Muscle of arm (tissue), 12 donors: Measurements from ENCODE around the gene F2RL2. TPM values are rescaled to one million over a fixed set of nuclear protein-coding genes. Genes with fewer than 3 reads are reported as not detected.
"Not testable (repeated sequence)": the region's sequence is repeated elsewhere in the genome, so short reads cannot be mapped to it uniquely, and the experiment has no call there.

ENCODE experiments used
- DNase-seq: peaks from one replicate; pipeline ENCODE4 v3.0.0-alpha.2; 2013
- polyA plus RNA-seq, 12 donors: library from polyadenylated mRNA; unstranded; fragments of 120-200 nt; gene quantifications; one replicate each; pipeline ENCODE4 v1.2.1, GENCODE V29; 2013; ENCODE audit not compliant: insufficient read length in 12 of 12

Gene F2RL2
- polyA plus RNA-seq, 12 donors: 0.37 to 7.3 (median 1.4) TPM; not detected in 2

GRCh38 chr5:76625087-76625815, 2.0 kb upstream of the F2RL2 start:
- DNase-seq: no peak

GRCh38 chr5:76622076-76622475, 1.1 kb downstream of the F2RL2 start:
- DNase-seq: no peak

GRCh38 chr5:76620166-76620565, 3.0 kb downstream of the F2RL2 start:
- DNase-seq: no peak

GRCh38 chr5:76617675-76618074, 5.5 kb downstream of the F2RL2 start:
- no peak for DNase-seq

- DNase-seq: no peak
These were observed 6.0 kb downstream of the F2RL2 start for GRCh38 chr5:76617229-76617628.

- no peak for DNase-seq
These were observed 7.0 kb downstream of the F2RL2 start for GRCh38 chr5:76616206-76616605.

GRCh38 chr5:76615759-76616158, 7.4 kb downstream of the F2RL2 start:
- no peak for DNase-seq

GRCh38 chr5:76612942-76613341, 10.3 kb downstream of the F2RL2 start:
- no peak for DNase-seq

GRCh38 chr5:76610196-76610595, 13.0 kb downstream of the F2RL2 start:
- DNase-seq: no peak

GRCh38 chr5:76608833-76609232, 14.4 kb downstream of the F2RL2 start:
- DNase-seq: peak; percentile 54

- no peak for DNase-seq
These were observed 15.8 kb downstream of the F2RL2 start for GRCh38 chr5:76607353-76607871.

GRCh38 chr5:76606701-76607100, 16.5 kb downstream of the F2RL2 start:
- no peak for DNase-seq

GRCh38 chr5:76604838-76605237, 18.4 kb downstream of the F2RL2 start:
- DNase-seq: no peak

- not testable (repeated sequence) for DNase-seq
These were observed 19.2 kb downstream of the F2RL2 start for GRCh38 chr5:76603991-76604390.

- no peak for DNase-seq
These were observed 21.0 kb downstream of the F2RL2 start for GRCh38 chr5:76602094-76602726.

- DNase-seq: peak; percentile 60
These were observed 21.7 kb downstream of the F2RL2 start for GRCh38 chr5:76601470-76601869.

GRCh38 chr5:76600716-76601115, 22.5 kb downstream of the F2RL2 start:
- no peak for DNase-seq

GRCh38 chr5:76598531-76598930, 24.7 kb downstream of the F2RL2 start:
- DNase-seq: no peak

- DNase-seq: no peak
These were observed 27.3 kb downstream of the F2RL2 start for GRCh38 chr5:76595755-76596481.

- DNase-seq: no peak
These were observed 29.1 kb downstream of the F2RL2 start for GRCh38 chr5:76594107-76594506.

- no peak for DNase-seq
These were observed 30.5 kb downstream of the F2RL2 start for GRCh38 chr5:76592692-76593091.

GRCh38 chr5:76591366-76591765, 31.8 kb downstream of the F2RL2 start:
- DNase-seq: no peak

- no peak for DNase-seq
These were observed 33.2 kb downstream of the F2RL2 start for GRCh38 chr5:76590027-76590426.
